ENCODE results near the gene RANGAP1. TPM values are rescaled to one million over a fixed set of nuclear protein-coding genes. Genes with fewer than 3 reads are reported as not detected.

Gene RANGAP1
- total and polyA plus RNA-seq, 2 of the 4 experiments (the other 2 are of a cell fraction), result 71.2 to 148 TPM

- Histone ChIP-seq H2BK120ac (ENCODE audit: low read depth, low read length) (peak overlapping the region; percentile 91), H4K5ac (ENCODE audit: low read depth, low read length) (peak overlapping the region; percentile 96), H3K4me2 (ENCODE audit: low read depth, low read length) (peak overlapping the region; percentile 99), H3K27me3 (ENCODE audit: control insufficient read depth, insufficient read depth, low read length) (no peaks in the 10 kb centered on the region), H2AK9ac (replicated peaks; ENCODE audit: low read depth, low read length, poor library complexity) (peak overlapping the region; percentile 63), H4K20me1 (ENCODE audit: insufficient read depth, low read length) (peaks cover 22% of the 10 kb centered on the region), H3K18ac (ENCODE audit: low read depth, low read length) (peak overlapping the region; percentile 70), H3K9ac (ENCODE audit: low read depth, low read length) (peak overlapping the region; percentile 98), H4K91ac (ENCODE audit: insufficient read depth, low read depth, low read length) (peak overlapping the region; percentile 91), H2AK5ac (ENCODE audit: low read depth, low read length) (peak overlapping the region; percentile 95), H2AFZ (replicated peaks; ENCODE audit: low read length, poor library complexity) (peak overlapping the region; percentile 72), H3K4me3 (ENCODE audit: insufficient read depth, low read depth, low read length) (peak overlapping the region; percentile 75), H3K56ac (ENCODE audit: extremely low read depth, insufficient read depth, low read length) (peak overlapping the region; percentile 98), H3K4me1 (ENCODE audit: control insufficient read depth, insufficient read depth, low read length) (peaks cover 13% of the 10 kb centered on the region), H3K23ac (ENCODE audit: low read depth, low read length) (peak overlapping the region; percentile 98), H2BK15ac (ENCODE audit: low read depth, low read length) (peak overlapping the region; percentile 42; the same call in 2 of the 3 replicates), H2BK20ac (ENCODE audit: low read depth, low read length) (no peak overlapping the region), H3K9me3 (ENCODE audit: control insufficient read depth, insufficient read depth, low read length) (no peaks in the 10 kb centered on the region), H3K9me1 (ENCODE audit: insufficient read depth, low read length) (peaks cover 4% of the 10 kb centered on the region), H3K79me1 (ENCODE audit: low read depth in 1 of 2, low read length in 2 of 2) (peaks cover 6 to 38% of the 10 kb centered on the region in 2 experiments; a peak in 3 of 4 replicates), H3K27ac (ENCODE audit: insufficient read depth, low read length) (peak overlapping the region; percentile 92), H2BK5ac (ENCODE audit: low read depth, low read length, poor library complexity, severe bottlenecking) (peak overlapping the region; percentile 71), H3K14ac (replicated peaks; ENCODE audit: low read depth, low read length) (peak overlapping the region; percentile 96), H3K36me3 (ENCODE audit: control insufficient read depth, insufficient read depth, low read length) (peaks cover 6% of the 10 kb centered on the region), H4K8ac (ENCODE audit: low read depth in 2 of 2, low read length in 2 of 2) (peak overlapping the region; percentile 82 to 89), H3K4ac (ENCODE audit: low read depth, low read length) (peak overlapping the region; percentile 97)
- WGBS, 2 experiments (ENCODE audit: extremely low coverage in 2 of 2, insufficient read length in 1 of 2), result 0% methylated on average over 17 of the region's 60 CpGs; no CpG with 5 or more reads in 1 of the 2 experiments
- TF ChIP-seq, protein P1, sequence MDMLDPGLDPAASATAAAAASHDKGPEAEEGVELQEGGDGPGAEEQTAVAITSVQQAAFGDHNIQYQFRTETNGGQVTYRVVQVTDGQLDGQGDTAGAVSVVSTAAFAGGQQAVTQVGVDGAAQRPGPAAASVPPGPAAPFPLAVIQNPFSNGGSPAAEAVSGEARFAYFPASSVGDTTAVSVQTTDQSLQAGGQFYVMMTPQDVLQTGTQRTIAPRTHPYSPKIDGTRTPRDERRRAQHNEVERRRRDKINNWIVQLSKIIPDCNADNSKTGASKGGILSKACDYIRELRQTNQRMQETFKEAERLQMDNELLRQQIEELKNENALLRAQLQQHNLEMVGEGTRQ (IDR thresholded peaks at IDR 0.05; ENCODE audit: low read depth, low read length), result no peak
- TF ChIP-seq CEBPB (IDR thresholded peaks at IDR 0.05; ENCODE audit: low read depth, low read length), result no peak
- TF ChIP-seq, protein P2, sequence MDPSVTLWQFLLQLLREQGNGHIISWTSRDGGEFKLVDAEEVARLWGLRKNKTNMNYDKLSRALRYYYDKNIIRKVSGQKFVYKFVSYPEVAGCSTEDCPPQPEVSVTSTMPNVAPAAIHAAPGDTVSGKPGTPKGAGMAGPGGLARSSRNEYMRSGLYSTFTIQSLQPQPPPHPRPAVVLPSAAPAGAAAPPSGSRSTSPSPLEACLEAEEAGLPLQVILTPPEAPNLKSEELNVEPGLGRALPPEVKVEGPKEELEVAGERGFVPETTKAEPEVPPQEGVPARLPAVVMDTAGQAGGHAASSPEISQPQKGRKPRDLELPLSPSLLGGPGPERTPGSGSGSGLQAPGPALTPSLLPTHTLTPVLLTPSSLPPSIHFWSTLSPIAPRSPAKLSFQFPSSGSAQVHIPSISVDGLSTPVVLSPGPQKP (IDR thresholded peaks at IDR 0.05; ENCODE audit: borderline replicate concordance, low read depth, low read length), result no peak
- TF ChIP-seq MXI1 (IDR thresholded peaks at IDR 0.05; ENCODE audit: borderline replicate concordance, low read depth, low read length), result no peak
- TF ChIP-seq CHD1 (IDR thresholded peaks at IDR 0.05; ENCODE audit: low read depth, low read length), result peak; percentile 87
- TF ChIP-seq BHLHE40 (IDR thresholded peaks at IDR 0.05; ENCODE audit: low read depth, low read length), result no peak
- no peak for TF ChIP-seq MAFK (IDR thresholded peaks at IDR 0.05; ENCODE audit: low read depth, low read length)
- TF ChIP-seq FOS (IDR thresholded peaks at IDR 0.05; ENCODE audit: low read depth, low read length), result no peak
- no peak for TF ChIP-seq RFX5 (IDR thresholded peaks at IDR 0.05; ENCODE audit: low read depth, low read length)
- peak; percentile 19 for ATAC-seq (ENCODE audit: low read depth)
- CTCF ChIA-PET, result interaction anchor here (0.6 to 0.7 kb wide), 2 partner anchors 9 to 79 kb away, joined by 3 read pairs; partner anchors contain the start of gene TEF
- BruUV-seq (replicated peaks), result no TSS peak
- no peak for DNase-seq
- in situ Hi-C loops (cut with MboI; ENCODE audit: low sequenced_read_pairs), result no loop called here
- POLR2A ChIA-PET (ENCODE audit: unreplicated experiment), result no interaction called here
- intact Hi-C loops (cut with micrococcal nuclease), result no loop called here
- dilution Hi-C loops (cut with HindIII; ENCODE audit: low sequenced_read_pairs, unreplicated experiment), result no loop called here
Observed at GRCh38 chr22:41302021-41302767, 16.2 kb upstream of the RANGAP1 start.
